Spleen (tissue), 7 donors: ENCODE results near the gene PXYLP1.

Experiments
- CTCF ChIP-seq, 11 experiments: fragments of 200-600 bp in 7 of 11; fragments of 450-650 bp in 4 of 11; sonication (generic) in 4 of 11; IDR thresholded peaks in 8 of 11; conservative IDR thresholded peaks in 3 of 11; 1 replicate in 7 of 11; 2 replicates in 4 of 11; pipeline versions ENCODE4 v1.4.0 to v1.8.0; 2016 to 2021; ENCODE audit warnings: antibody characterized with exemption in 11 of 11, inconsistent platforms in 4 of 11, mild to moderate bottlenecking in 1 of 11
- POLR2A ChIP-seq, 3 donors: fragments of 450-650 bp; IDR thresholded peaks; one replicate each; pipeline ENCODE4 v1.5.1; 2017; ENCODE audit warnings: antibody characterized with exemption in 3 of 3, mild to moderate bottlenecking in 1 of 3
- donor health status: DM: no; HTN: no; CAD: no; lungs with moderate emphysema.
- donor health status: DM: no; HTN: no; CAD: no.
- donor health status: DM: no; HTN: no; CAD: no.

DNA sequence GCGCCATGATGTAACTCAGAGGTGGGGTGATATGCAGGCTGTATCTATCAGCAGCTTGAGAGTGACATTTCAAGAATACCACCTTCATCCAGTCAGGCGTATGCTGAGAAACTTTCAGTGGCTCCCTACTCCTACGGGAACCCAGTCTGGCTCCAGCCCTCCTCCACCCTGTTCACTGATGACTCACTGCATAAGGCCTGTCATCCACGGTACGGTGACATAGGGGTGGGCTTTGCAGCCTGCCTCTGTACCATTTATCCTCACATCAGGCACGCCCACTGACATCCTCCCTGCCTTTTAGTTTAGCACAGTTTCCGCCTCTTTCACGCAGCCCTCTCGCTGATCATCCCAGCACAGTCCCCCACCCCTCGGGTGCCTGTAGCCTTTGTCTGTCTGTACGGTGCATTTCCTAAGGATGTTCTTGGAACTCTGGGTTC, 11.7 kb downstream of the PXYLP1 start:
- no peak for TF ChIP-seq CTCF (IDR thresholded peaks at IDR 0.05 in 8 of 11, conservative IDR thresholded peaks at IDR 0.05 in 3 of 11)
- no peak for TF ChIP-seq POLR2A (IDR thresholded peaks at IDR 0.05)
